Adrenal gland (tissue), 5 donors: ENCODE measurements around the gene FARP2.

ENCODE experiments used
- CTCF ChIP-seq, 6 experiments: fragments of 450-650 bp in 4 of 6; fragments of 200-600 bp in 2 of 6; sonication (generic) in 1 of 6; IDR thresholded peaks; 1 replicate in 5 of 6; 2 replicates in 1 of 6; pipeline versions ENCODE4 v1.5.1 to v1.8.0; 2016 to 2021; ENCODE audit warnings: antibody characterized with exemption in 6 of 6, mild to moderate bottlenecking in 2 of 6, moderate library complexity in 1 of 6
- POLR2A ChIP-seq, 2 donors: fragments of 450-650 bp; IDR thresholded peaks; one replicate each; pipeline ENCODE4 v1.6.1; 2017; ENCODE audit warnings: antibody characterized with exemption in 2 of 2, mild to moderate bottlenecking in 2 of 2, moderate library complexity in 1 of 2
- donor health status: DM: no; HTN: no; CAD: no.

DNA sequence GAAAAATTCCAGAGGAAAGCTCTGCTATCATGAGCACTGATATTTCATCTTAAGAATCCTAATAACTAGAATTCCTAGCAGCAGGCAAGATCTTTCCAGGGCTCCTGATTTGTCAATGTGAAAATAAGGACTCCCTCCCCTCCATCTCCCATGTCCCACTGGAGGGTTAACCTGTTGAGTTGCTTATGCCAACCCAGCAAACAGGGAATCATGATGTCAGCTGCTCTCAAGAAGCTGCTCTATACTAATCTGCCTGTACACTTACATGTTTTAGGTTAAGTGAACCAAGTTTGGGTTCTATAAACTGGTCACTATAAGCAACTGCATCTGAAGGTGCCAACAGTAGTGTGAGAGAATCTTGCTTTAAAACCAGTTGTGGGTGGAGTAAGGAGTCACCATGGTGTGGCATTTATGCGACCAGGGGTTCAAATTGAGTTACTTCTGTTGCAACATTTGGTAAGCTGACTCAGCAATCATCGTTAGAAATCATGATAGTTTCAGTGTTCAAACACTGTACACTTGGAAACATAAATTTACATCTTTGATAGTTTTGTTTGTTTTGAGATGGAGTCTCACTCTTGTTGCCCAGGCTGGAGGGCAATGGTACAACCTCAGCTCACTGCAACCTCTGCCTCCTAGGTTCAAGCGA lies 98.9 kb downstream of the FARP2 start:
- TF ChIP-seq CTCF (IDR thresholded peaks at IDR 0.05) (no peak), POLR2A (IDR thresholded peaks at IDR 0.05) (no peak)
